Heart left ventricle (tissue), 16 donors: ENCODE data around the gene TTLL13. TPM values are rescaled to one million over a fixed set of nuclear protein-coding genes. Genes with fewer than 3 reads are reported as not detected.

Experiments
- ATAC-seq, 4 donors: fragments of 200-7000 bp; cut with Tn5 transposase; one replicate each; pipeline ENCODE4 v1.9.1; 2020 to 2022; ENCODE audit warnings: moderate library complexity in 4 of 4, mild to moderate bottlenecking in 3 of 4, moderate number of reproducible peaks in 1 of 4
- DNase-seq, 5 donors: peaks; one replicate each; pipeline ENCODE4 v3.0.0-alpha.2; 2020
- H3K27ac ChIP-seq, 12 donors: fragments of 200-600 bp; sonication (generic) in 4 of 12; one replicate each; pipeline versions ENCODE4 v1.5.0 to v1.8.0; 2016 to 2022; ENCODE audit warnings: mild to moderate bottlenecking in 2 of 12
- H3K27me3 ChIP-seq, 9 donors: fragments of 200-600 bp; sonication (generic) in 2 of 9; one replicate each; pipeline versions ENCODE4 v1.5.1 to v1.8.0; 2016 to 2022; ENCODE audit warnings: mild to moderate bottlenecking in 3 of 9
- H3K36me3 ChIP-seq, 9 donors: fragments of 200-600 bp; sonication (generic) in 2 of 9; one replicate each; pipeline versions ENCODE4 v1.5.0 to v1.8.0; 2018 to 2022; ENCODE audit warnings: mild to moderate bottlenecking in 2 of 9
- H3K4me1 ChIP-seq, 12 donors: fragments of 200-600 bp; sonication (generic) in 4 of 12; one replicate each; pipeline versions ENCODE4 v1.5.0 to v1.8.0; 2016 to 2022; ENCODE audit warnings: mild to moderate bottlenecking in 3 of 12
- H3K4me3 ChIP-seq, 12 donors: fragments of 200-600 bp; sonication (generic) in 4 of 12; one replicate each; pipeline versions ENCODE4 v1.5.0 to v1.8.0; 2017 to 2022; ENCODE audit warnings: mild to moderate bottlenecking in 9 of 12, moderate library complexity in 4 of 12
- H3K9me3 ChIP-seq, 12 donors: fragments of 200-600 bp; sonication (generic) in 4 of 12; one replicate each; pipeline versions ENCODE4 v1.5.0 to v1.8.0; 2016 to 2022; ENCODE audit warnings: mild to moderate bottlenecking in 1 of 12
- POLR2A ChIP-seq, 2 donors: fragments of 450-650 bp; IDR thresholded peaks; one replicate each; pipeline ENCODE4 v1.6.1; 2017; ENCODE audit warnings: antibody characterized with exemption in 2 of 2, mild to moderate bottlenecking in 2 of 2, moderate library complexity in 2 of 2
- WGBS, 4 donors: extraction: QIAGEN DNeasy Blood & Tissue Kit in 2 of 4; methylation state at CpG; one replicate each; pipeline versions ENCODE4 v1.1.5 to v1.1.7; 2013 to 2018; 5-methylcytosine and 5-hydroxymethylcytosine counted together
- intact Hi-C, 10 donors: fragments of 100-400 bp; cut with DNase I; formaldehyde crosslinking; loops; one replicate each; pipeline versions ENCODE4 v1.11.1 to v1.14.2; 2022
- polyA plus RNA-seq, 2 donors: library from polyadenylated mRNA; stranded (reverse); fragments of 200-250 nt; gene quantifications; one replicate each; pipeline ENCODE4 v1.2.3, GENCODE V29; 2013
- total RNA-seq, 9 donors: library from RNA; depleted of rRNA in 2 of 9; stranded (reverse); fragments of >200 nt in 2 of 9; fragmentation: NEBNext Ultra II Directional in 3 of 9; extraction: Animal tissue kit (Norgen Biotek cat#: 25700) in 3 of 9; gene quantifications; one replicate each; pipeline versions ENCODE4 v1.1.0 to v1.2.4, GENCODE V29; 2016 to 2023
- TF ChIP-seq, protein P1 (sequence below), 12 donors: fragments of 200-600 bp; sonication (generic) in 4 of 12; IDR thresholded peaks; one replicate each; pipeline versions ENCODE4 v1.5.0 to v1.8.0; 2018 to 2022; ENCODE audit warnings: antibody characterized with exemption in 12 of 12, mild to moderate bottlenecking in 5 of 12
- donor health status: ischemic (EF 13 %, LVEDD 7.1; RV severe dilation, severe dysfunction).
- donor health status: healthy with polysubstance abuse.
- donor health status: DM: no; HTN: yes; CAD: no.
- donor health status: DM: no; HTN: no; CAD: no.
- donor health status: ischemic (EF 25% LVEDD 6.9; RV normal size, moderate dysfunction).
- donor health status: ischemic (EF 25% LVEDD 5.7; RV mildly dilated, moderate dysfunction).
- donor health status: healthy.
- donor health status: DM: yes; HTN: yes; CAD: no.
- donor health status: ischemic (EF 35%, LVEDD 5.7; RV mildly dilated, moderate dysfunction).
- donor health status: nonischemic (EF 11% LVEDD 7.7; RV severe dilation, severe dysfunction).
- donor health status: DM: yes; HTN: yes; CAD: no.
- donor health status: PGD.
- donor health status: ischemic (EF 29% LVEDD 5.4; RV normal size, mild dysfunction).
- donor health status: nonischemic (EF 23%, LVEDD 6.1; RV moderate dilation, normal function).

TTLL13 gene
- total and polyA plus RNA-seq, 11 donors = 0.07 to 0.35 (median 0.14) TPM; not detected in 5

DNA sequence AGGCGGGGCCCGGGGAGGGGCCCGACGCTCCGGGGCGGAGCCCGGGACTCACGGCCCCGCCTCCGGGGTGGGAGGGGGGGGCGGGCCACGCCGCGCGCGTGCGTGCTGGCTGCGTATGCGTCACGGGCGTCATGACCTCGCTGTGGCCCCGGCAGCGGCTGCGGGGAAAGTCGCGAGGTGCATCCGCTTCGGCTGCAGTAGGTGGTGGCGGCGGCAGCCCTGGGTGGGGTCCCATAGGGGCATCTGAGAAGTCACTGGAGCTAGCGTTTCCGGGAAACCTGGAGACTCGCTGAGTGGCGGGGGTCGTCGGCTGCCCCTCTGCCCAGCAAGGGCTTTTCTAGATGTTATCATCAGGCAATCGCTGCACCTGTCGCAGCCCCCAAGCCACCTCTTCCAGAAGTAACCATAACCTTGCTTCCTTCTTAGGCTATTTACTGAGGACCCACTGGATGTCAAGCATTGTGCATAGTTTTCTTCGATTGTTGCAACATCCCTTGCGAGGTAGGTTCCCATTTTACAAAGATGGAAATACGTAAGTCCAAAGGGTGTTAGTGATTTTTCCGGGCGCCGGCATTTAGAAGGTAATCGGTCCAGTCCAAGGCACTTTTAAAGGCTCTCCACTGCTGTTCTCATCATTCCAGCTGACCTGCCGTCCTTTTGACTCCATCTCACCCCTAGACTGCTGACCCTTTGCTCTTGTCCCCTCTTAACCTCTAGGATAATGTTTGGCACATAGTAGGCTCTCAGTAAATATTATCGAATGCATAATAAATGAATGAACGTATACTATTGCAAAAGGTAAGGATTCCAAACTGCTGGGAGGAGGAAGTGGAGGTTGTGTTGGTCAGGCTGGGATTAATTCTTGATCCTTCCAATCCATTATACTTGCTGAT lies 15.0 kb upstream of the TTLL13 start, which contains the start of gene GDPGP1:
GDPGP1 (plus strand) TSS at position 114 of the 893 bp plus-strand sequence. CDS start 6,700 bp downstream, outside the sequence.
- intact Hi-C loops = loop anchor here in 4 of 10 donors (1.0 to 5.0 kb wide), 4 partner anchors 15 to 33 kb away; partner anchors contain the start of genes NGRN (in 4 of the 4) and TTLL13 (in 1 of the 4)
- peak in 1 of 2 donors; percentile 90 for TF ChIP-seq POLR2A (IDR thresholded peaks at IDR 0.05)
- TF ChIP-seq, protein P1, sequence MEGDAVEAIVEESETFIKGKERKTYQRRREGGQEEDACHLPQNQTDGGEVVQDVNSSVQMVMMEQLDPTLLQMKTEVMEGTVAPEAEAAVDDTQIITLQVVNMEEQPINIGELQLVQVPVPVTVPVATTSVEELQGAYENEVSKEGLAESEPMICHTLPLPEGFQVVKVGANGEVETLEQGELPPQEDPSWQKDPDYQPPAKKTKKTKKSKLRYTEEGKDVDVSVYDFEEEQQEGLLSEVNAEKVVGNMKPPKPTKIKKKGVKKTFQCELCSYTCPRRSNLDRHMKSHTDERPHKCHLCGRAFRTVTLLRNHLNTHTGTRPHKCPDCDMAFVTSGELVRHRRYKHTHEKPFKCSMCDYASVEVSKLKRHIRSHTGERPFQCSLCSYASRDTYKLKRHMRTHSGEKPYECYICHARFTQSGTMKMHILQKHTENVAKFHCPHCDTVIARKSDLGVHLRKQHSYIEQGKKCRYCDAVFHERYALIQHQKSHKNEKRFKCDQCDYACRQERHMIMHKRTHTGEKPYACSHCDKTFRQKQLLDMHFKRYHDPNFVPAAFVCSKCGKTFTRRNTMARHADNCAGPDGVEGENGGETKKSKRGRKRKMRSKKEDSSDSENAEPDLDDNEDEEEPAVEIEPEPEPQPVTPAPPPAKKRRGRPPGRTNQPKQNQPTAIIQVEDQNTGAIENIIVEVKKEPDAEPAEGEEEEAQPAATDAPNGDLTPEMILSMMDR (IDR thresholded peaks at IDR 0.05) = no peak
- H3K27ac ChIP-seq = peak within 1 kb of the TSS; percentile 67 to 98 (median 92)
- peak within 1 kb of the TSS; percentile 70 to 98 (median 84) for H3K4me3 ChIP-seq
- DNase-seq = no peak
- peaks cover 0 to 67% (median 45%) of the 10 kb centered on the region in 9 donors for H3K36me3 ChIP-seq
- H3K4me1 ChIP-seq = peaks cover 3 to 47% (median 27%) of the 10 kb centered on the region in 12 donors
- ATAC-seq = no peak
- 5 to 20% (median 6%) methylated on average over 12 to 49 of the region's 49 CpGs for WGBS, 4 donors
- H3K27me3 ChIP-seq = no peaks in the 10 kb centered on the region
- H3K9me3 ChIP-seq = no peaks in the 10 kb centered on the region

- TF ChIP-seq, protein P1 (IDR thresholded peaks at IDR 0.05) = no peak
- TF ChIP-seq POLR2A (IDR thresholded peaks at IDR 0.05) = no peak
- ATAC-seq (no peak), DNase-seq (no peak)
- H3K36me3 ChIP-seq = peaks cover 0 to 67% (median 41%) of the 10 kb centered on the region in 9 donors
- 86 to 87% (median 87%) methylated on average over 3 of the region's 3 CpGs for WGBS, 4 donors
- no peaks in the 10 kb centered on the region for H3K9me3 ChIP-seq
- H3K27me3 ChIP-seq = no peaks in the 10 kb centered on the region
- peaks cover 3 to 21% (median 8%) of the 10 kb centered on the region in 12 donors for H3K4me1 ChIP-seq
- intact Hi-C loops = no loop called here
- H3K4me3 ChIP-seq = no peak overlapping the region
- H3K27ac ChIP-seq = no peak overlapping the region
Observed at GRCh38 chr15:90239371-90239770, 10.0 kb upstream of the TTLL13 start.

DNA sequence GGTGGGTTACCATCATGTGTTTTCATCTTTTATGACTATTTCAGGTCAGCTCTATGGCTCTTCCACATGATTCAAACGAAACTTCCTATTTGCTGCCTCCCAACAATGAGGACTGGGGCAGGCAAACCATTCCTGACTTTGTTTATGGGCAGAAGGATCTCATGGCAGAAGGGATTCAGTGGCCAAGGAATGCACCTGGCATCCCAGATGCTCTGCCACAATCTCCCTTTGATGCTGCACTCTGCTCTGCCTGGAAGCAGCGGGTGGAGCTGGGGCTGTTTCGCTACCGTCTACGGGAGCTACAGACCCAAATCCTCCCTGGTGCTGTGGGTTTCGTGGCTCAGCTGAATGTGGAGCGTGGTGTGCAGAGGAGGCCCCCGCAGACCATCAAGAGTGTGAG lies 8.5 kb upstream of the TTLL13 start:
- H3K27me3 ChIP-seq = no peaks in the 10 kb centered on the region
- 83 to 88% (median 85%) methylated on average over 6 to 8 of the region's 8 CpGs for whole genome bisulfite sequencing, 4 donors
- H3K4me3 ChIP-seq = no peak overlapping the region
- TF ChIP-seq, protein P1 (IDR thresholded peaks at IDR 0.05) = no peak
- H3K36me3 ChIP-seq = peaks cover 0 to 63% (median 41%) of the 10 kb centered on the region in 9 donors
- ATAC-seq = peak in 1 of 4 donors; percentile 4
- H3K9me3 ChIP-seq = no peaks in the 10 kb centered on the region
- intact Hi-C loops = no loop called here
- H3K27ac ChIP-seq = peak overlapping the region in 3 of 12 donors; percentile 17 to 52 (median 41)
- H3K4me1 ChIP-seq = peaks cover 0 to 13% (median 0%) of the 10 kb centered on the region in 12 donors
- no peak for DNase-seq
